NOMO-1 treated with dmso at 0.1 percent for 144 hours (cell line): Measurements from ENCODE around the gene PLOD3.

Source experiments
- DNase-seq: peaks from one replicate; lab custom pipeline; 2025; ENCODE audit not compliant: unreplicated experiment; lab: John Stamatoyannopoulos, UW

PLOD3 gene

GRCh38 chr7:101166909-101167644, 50.3 kb downstream of the PLOD3 start:
- no peak for DNase-seq

GRCh38 chr7:101166648-101166908, 50.8 kb downstream of the PLOD3 start:
- DNase-seq, result no peak

- DNase-seq, result no peak
These were observed 51.3 kb downstream of the PLOD3 start for GRCh38 chr7:101165958-101166647.

- peak; percentile 97 for DNase-seq
These were observed 52.1 kb downstream of the PLOD3 start, which contains the start of gene VGF for GRCh38 chr7:101165075-101165957. VGF (minus strand) TSS chr7:101165569; CDS start chr7:101164843, 726 bp downstream.

- no peak for DNase-seq
These were observed 53.1 kb downstream of the PLOD3 start for GRCh38 chr7:101164071-101164840.

GRCh38 chr7:101163279-101164070, 53.9 kb downstream of the PLOD3 start:
- DNase-seq, result no peak

- DNase-seq, result peak; percentile 23
These were observed 54.7 kb downstream of the PLOD3 start for GRCh38 chr7:101162551-101163278.

GRCh38 chr7:101161692-101162471, 55.5 kb downstream of the PLOD3 start:
- no peak for DNase-seq

GRCh38 chr7:101160910-101161309, 56.5 kb downstream of the PLOD3 start:
- DNase-seq, result no peak

GRCh38 chr7:101159696-101160674, 57.4 kb downstream of the PLOD3 start:
- no peak for DNase-seq

- no peak for DNase-seq
These were observed 60.4 kb downstream of the PLOD3 start for GRCh38 chr7:101156866-101157589.

- no peak for DNase-seq
These were observed 61.1 kb downstream of the PLOD3 start for GRCh38 chr7:101156277-101156676.
